Measurements from ENCODE around the gene SPOUT1.

GRCh38 chr9:128792134-128792533 lies 37.5 kb downstream of the SPOUT1 start:
- no peak for TF ChIP-seq CTCF (IDR thresholded peaks at IDR 0.05)
- no peak for TF ChIP-seq POLR2A (IDR thresholded peaks at IDR 0.05)
